Urinary bladder (tissue), 4 donors: ENCODE measurements around the gene ZPR1. TPM values are rescaled to one million over a fixed set of nuclear protein-coding genes. Genes with fewer than 3 reads are reported as not detected.

Experiments used
- DNase-seq: peaks from one replicate; pipeline ENCODE4 v3.0.0-alpha.2; 2015; ENCODE audit errors: extremely low spot score
- H3K27ac ChIP-seq: one replicate; pipeline ENCODE4 v1.5.1; 2013; ENCODE audit warnings: low read depth, mild to moderate bottlenecking, moderate library complexity
- H3K36me3 ChIP-seq: one replicate; pipeline ENCODE4 v1.6.1; 2013; ENCODE audit warnings: mild to moderate bottlenecking, moderate library complexity; ENCODE audit not compliant: insufficient read depth
- H3K4me1 ChIP-seq: one replicate; pipeline ENCODE4 v1.6.1; 2013; ENCODE audit warnings: mild to moderate bottlenecking, moderate library complexity; ENCODE audit not compliant: insufficient read depth
- H3K4me3 ChIP-seq: one replicate; pipeline ENCODE4 v1.5.1; 2013; ENCODE audit warnings: low read depth, low read length
- WGBS: extraction: QIAGEN DNeasy Blood & Tissue Kit; methylation state at CpG from one replicate; pipeline ENCODE4 v1.1.7; 2013; 5-methylcytosine and 5-hydroxymethylcytosine counted together
- polyA plus RNA-seq: library from polyadenylated mRNA; stranded (reverse); fragments of 200-250 nt; gene quantifications from one replicate; pipeline ENCODE4 v1.2.3, GENCODE V29; 2013
- total RNA-seq: library from RNA; depleted of rRNA; stranded (reverse); fragments of >200 nt; gene quantifications from one replicate; pipeline ENCODE4 v1.2.3, GENCODE V29; 2014
- donor health status: healthy with polysubstance abuse.
- donor health status: healthy.

ZPR1 gene
- total and polyA plus RNA-seq, 2 donors: 17.9 to 27.4 TPM

GRCh38 chr11:116732271-116733042, 55.4 kb downstream of the ZPR1 start:
- Histone ChIP-seq H3K27ac (no peak overlapping the region), H3K36me3 (no peaks in the 10 kb centered on the region), H3K4me1 (no peaks in the 10 kb centered on the region), H3K4me3 (no peak overlapping the region)
- 28% methylated on average over 25 of the region's 25 CpGs for WGBS
- no peak for DNase-seq

GRCh38 chr11:116731821-116732220, 56.0 kb downstream of the ZPR1 start:
- Histone ChIP-seq H3K4me3 (no peak overlapping the region), H3K36me3 (no peaks in the 10 kb centered on the region), H3K27ac (no peak overlapping the region), H3K4me1 (no peaks in the 10 kb centered on the region)
- no peak for DNase-seq
- 82% methylated on average over 2 of the region's 2 CpGs for WGBS

GRCh38 chr11:116731097-116731761, 56.6 kb downstream of the ZPR1 start:
- no peak for DNase-seq
- Histone ChIP-seq H3K4me3 (no peak overlapping the region), H3K27ac (no peak overlapping the region), H3K36me3 (no peaks in the 10 kb centered on the region), H3K4me1 (no peaks in the 10 kb centered on the region)
- WGBS: 40% methylated on average over 11 of the region's 11 CpGs

- H3K4me1 ChIP-seq: no peaks in the 10 kb centered on the region
- no peak overlapping the region for H3K4me3 ChIP-seq
- H3K36me3 ChIP-seq: no peaks in the 10 kb centered on the region
- DNase-seq: no peak
- 27% methylated on average over 6 of the region's 6 CpGs for WGBS
- H3K27ac ChIP-seq: no peak overlapping the region
Observed at GRCh38 chr11:116730601-116731000, 57.2 kb downstream of the ZPR1 start.

- no peak for DNase-seq
- Histone ChIP-seq H3K4me3 (no peak overlapping the region), H3K36me3 (no peaks in the 10 kb centered on the region), H3K4me1 (no peaks in the 10 kb centered on the region), H3K27ac (no peak overlapping the region)
- 66% methylated on average over 10 of the region's 10 CpGs for WGBS
Observed at GRCh38 chr11:116730241-116730561, 57.6 kb downstream of the ZPR1 start.

- Histone ChIP-seq H3K4me3 (no peak overlapping the region), H3K36me3 (no peaks in the 10 kb centered on the region), H3K27ac (no peak overlapping the region), H3K4me1 (no peaks in the 10 kb centered on the region)
- WGBS: 88% methylated on average over 8 of the region's 8 CpGs
- no peak for DNase-seq
Observed at GRCh38 chr11:116729501-116730240, 58.2 kb downstream of the ZPR1 start.

GRCh38 chr11:116727990-116728389, 59.8 kb downstream of the ZPR1 start:
- H3K4me3 ChIP-seq: no peak overlapping the region
- H3K4me1 ChIP-seq: no peaks in the 10 kb centered on the region
- no peaks in the 10 kb centered on the region for H3K36me3 ChIP-seq
- H3K27ac ChIP-seq: no peak overlapping the region
- 78% methylated on average over 6 of the region's 6 CpGs for WGBS
- DNase-seq: no peak

GRCh38 chr11:116725434-116726221, 62.2 kb downstream of the ZPR1 start:
- H3K27ac ChIP-seq: no peak overlapping the region
- H3K4me1 ChIP-seq: no peaks in the 10 kb centered on the region
- WGBS: 68% methylated on average over 19 of the region's 19 CpGs
- no peak for DNase-seq
- H3K4me3 ChIP-seq: no peak overlapping the region
- no peaks in the 10 kb centered on the region for H3K36me3 ChIP-seq

- no peak overlapping the region for H3K27ac ChIP-seq
- no peak for DNase-seq
- H3K4me3 ChIP-seq: no peak overlapping the region
- H3K4me1 ChIP-seq: no peaks in the 10 kb centered on the region
- 77% methylated on average over 6 of the region's 6 CpGs for WGBS
- no peaks in the 10 kb centered on the region for H3K36me3 ChIP-seq
Observed at GRCh38 chr11:116724813-116725212, 63.0 kb downstream of the ZPR1 start.

Other genes with a start within 250 kb of the ZPR1 start
- gene BUD13, start 15.0 kb downstream of the ZPR1 start, total RNA-seq: 13.5 TPM
- 14.4 TPM for gene BUD13, start 15.0 kb downstream of the ZPR1 start, polyA plus RNA-seq
- gene APOA5, start 3.9 kb upstream of the ZPR1 start, total RNA-seq: not detected
- gene APOA5, start 3.9 kb upstream of the ZPR1 start, polyA plus RNA-seq: 0.38 TPM
- gene APOA4, start 35.3 kb upstream of the ZPR1 start, total RNA-seq: not detected
- gene APOA4, start 35.3 kb upstream of the ZPR1 start, polyA plus RNA-seq: 0.06 TPM
- not detected for gene APOC3, start 41.9 kb upstream of the ZPR1 start, total RNA-seq
- gene APOC3, start 41.9 kb upstream of the ZPR1 start, polyA plus RNA-seq: 4.1 TPM
- gene APOA1, start 49.6 kb upstream of the ZPR1 start, total RNA-seq: 1.1 TPM
- 5.2 TPM for gene APOA1, start 49.6 kb upstream of the ZPR1 start, polyA plus RNA-seq